HG02678 (cell line): Measurements from ENCODE around the gene APOC3.

Experiments
- ATAC-seq: cut with Tn5 transposase; IDR thresholded peaks from one replicate; pipeline ENCODE4 v1.9.1; 2021; ENCODE audit warnings: mild to moderate bottlenecking, moderate library complexity; ENCODE audit not compliant: unreplicated experiment

APOC3 gene

DNA sequence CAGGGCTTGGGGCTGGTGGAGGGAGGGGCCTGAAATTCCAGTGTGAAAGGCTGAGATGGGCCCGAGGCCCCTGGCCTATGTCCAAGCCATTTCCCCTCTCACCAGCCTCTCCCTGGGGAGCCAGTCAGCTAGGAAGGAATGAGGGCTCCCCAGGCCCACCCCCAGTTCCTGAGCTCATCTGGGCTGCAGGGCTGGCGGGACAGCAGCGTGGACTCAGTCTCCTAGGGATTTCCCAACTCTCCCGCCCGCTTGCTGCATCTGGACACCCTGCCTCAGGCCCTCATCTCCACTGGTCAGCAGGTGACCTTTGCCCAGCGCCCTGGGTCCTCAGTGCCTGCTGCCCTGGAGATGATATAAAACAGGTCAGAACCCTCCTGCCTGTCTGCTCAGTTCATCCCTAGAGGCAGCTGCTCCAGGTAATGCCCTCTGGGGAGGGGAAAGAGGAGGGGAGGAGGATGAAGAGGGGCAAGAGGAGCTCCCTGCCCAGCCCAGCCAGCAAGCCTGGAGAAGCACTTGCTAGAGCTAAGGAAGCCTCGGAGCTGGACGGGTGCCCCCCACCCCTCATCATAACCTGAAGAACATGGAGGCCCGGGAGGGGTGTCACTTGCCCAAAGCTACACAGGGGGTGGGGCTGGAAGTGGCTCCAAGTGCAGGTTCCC lies at the start of gene APOC3:
TSS of gene APOC3 (plus strand) at position 383 of the 659 bp plus-strand sequence. CDS start 676 bp downstream, outside the sequence.
- ATAC-seq, result no peak

DNA sequence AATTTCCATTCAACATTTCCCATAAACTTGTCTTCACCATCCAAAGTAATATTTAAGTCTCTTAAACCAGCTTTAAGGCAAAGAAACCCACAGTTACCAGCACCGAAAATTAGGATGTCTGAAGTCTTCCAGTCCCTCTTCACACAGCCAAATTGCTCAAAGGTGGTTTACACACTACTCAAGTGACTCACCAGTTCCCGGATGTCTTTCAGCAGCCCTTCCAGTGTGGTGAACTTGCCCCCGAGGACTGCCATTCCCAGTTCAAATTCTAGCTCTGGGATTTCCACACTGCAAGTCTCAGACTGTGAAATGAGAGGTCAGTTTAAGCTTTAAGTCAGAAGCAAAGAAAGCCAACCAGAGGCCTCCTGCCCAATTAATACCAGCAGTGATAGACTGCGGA lies 47.0 kb upstream of the APOC3 start:
- no peak for ATAC-seq

- no peak for ATAC-seq
These were observed 43.4 kb upstream of the APOC3 start for GRCh38 chr11:116786326-116786725.

DNA sequence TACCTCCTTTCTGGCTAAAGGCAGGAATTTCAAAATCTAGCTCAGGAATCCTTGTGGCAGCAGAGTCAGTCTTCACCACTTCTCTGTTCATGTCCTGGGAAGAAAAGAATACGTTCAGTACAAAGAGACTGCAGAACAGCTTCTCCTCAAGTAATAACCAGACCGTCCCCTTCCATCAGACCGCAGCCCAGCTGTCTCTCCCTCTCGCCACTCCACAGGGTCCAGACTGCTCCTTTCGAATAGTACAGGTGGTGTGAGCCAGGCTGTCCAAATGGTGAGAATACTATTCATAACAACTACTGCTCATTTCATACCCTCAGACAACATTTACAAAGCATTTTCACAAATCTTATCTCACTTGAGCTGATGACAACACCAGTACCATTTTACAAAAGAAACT lies 42.7 kb upstream of the APOC3 start:
- no peak for ATAC-seq

DNA sequence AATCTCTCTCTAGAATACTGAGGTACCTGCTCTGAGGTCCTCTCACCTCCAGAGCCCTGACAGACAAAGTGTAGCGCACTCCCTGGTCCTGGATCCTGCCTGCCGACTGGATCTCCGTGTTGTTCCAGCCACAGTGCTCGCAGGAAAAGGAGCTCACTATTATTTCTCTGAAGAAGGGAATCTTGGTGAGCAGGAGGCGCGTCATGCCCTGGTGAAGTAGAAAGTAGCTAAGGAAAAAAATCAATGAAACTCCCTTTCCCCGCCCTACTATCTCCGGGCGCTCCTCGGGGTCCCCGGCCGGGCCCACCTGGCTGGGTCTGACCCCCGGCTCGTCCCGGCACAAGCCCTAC lies 42.3 kb upstream of the APOC3 start:
- peak; percentile 29 for ATAC-seq

DNA sequence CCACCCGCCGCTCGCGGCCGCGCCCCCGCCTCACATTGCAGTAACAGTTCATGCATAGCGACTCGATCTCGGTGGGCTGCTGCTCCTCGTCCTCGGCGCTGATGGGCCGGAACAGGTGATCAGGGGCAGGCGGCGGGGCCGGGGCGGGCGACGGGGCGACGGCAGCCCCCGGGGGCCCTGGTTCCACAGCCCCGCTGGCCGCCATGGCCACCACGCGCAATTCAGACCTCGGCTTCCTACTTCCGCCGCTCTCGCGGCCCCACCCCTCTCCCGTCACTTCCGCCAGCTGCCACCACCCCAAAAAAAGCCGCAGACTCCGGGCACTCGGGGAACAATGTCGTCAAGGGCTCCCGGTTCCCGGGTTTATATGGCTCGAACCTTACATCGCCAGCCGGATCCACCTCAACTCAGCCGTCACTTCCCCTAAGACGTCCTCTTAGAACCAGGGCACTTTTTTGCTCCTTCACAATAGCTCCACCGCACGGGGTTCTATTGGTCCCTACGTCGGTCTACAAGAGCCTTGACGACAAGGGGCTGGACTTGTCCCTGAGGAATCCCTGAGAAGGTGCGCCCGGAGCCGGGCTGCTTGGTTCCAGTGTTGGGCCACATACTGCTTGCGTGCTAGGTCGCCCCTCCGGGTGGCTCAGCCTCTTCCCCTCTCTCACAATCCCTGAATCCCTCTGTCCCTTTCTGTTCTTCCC lies 41.8 kb upstream of the APOC3 start, which contains the start of gene ZPR1:
TSS of gene ZPR1 (minus strand) at position 238 of the 701 bp plus-strand sequence. CDS start at position 205, 33 bp downstream.
- ATAC-seq, result peak; percentile 91

- ATAC-seq, result no peak
These were observed 41.2 kb upstream of the APOC3 start for GRCh38 chr11:116788534-116788933.

- ATAC-seq, result no peak
These were observed 40.7 kb upstream of the APOC3 start for GRCh38 chr11:116788975-116789374.

GRCh38 chr11:116790167-116791001 lies 39.3 kb upstream of the APOC3 start:
- no peak for ATAC-seq

DNA sequence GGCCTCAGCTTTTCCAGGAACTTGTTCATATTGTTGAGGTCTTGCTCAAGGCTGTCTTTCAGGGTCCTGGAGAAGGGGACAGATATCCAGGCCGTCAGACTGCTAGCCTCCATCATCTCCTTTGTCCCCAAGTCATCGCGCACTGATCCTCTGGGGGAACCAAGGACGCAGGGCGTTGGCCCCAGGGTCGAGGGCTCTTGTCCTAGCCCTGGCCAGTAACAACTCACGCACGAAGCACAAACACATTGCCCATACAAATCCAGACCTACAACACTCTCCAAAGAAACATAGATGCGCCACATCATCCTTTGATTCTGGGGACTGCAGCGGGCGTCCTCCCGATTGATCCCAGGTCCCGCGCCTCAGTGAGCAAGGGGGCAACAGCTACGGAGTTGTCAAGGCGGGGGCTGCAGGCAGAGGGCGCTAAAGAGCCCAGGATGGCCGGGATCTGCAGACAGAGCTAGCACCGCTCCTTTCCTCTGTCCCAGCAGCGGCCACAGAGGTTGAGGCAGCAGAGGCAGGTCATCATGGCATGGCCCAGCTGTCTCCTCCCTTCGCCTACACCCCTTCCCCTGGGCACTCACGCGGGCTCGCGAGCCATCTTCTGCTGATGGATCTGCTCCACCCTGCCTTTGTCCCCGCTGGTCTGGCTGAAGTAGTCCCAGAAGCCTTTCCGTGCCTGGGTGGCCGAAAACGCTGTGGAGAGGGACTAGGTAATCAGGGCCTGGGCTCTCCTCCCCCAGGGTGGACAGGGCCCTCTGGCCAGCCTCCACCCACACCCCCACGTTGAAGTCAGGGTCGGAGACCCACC lies 38.5 kb upstream of the APOC3 start:
- no peak for ATAC-seq

GRCh38 chr11:116791813-116792143 lies 37.9 kb upstream of the APOC3 start, which contains the start of gene APOA5:
Gene APOA5 (minus strand): TSS chr11:116791879. CDS start chr11:116791860, 19 bp downstream.
- ATAC-seq, result no peak

DNA sequence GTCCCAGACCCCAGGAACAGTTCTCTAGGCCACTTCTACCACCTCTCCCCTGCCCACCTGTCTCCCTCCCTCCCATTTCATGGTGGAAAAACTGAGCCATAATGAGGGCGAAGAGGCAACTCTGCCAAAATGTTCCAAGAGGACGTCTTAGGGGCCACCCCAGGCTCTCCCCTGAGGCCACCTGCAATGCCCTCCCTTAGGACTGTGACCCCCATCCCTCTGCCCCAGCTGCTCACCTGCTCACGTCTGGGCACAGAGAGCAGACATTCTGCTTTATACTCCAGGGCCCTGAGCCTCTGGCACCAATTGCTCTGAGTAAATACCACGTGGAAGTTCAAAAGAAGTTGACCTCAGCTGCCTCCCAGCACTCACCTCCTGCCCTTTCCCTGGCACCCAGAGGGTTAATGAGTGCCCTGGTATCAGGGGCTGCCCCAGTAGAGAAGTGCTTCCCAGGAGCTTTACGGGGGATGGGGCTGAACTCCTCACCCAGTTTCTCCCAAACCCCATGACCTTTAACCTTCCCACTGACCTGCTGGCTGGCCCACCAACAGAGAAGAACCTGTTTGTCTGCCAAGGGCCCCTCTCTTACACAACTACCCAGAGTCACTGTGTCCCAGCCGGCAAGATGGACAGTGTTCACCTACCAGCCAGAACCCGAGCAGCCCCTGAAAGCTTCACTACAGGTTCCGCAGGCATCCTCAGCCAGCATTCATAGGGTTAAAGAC lies 37.4 kb upstream of the APOC3 start:
- no peak for ATAC-seq

DNA sequence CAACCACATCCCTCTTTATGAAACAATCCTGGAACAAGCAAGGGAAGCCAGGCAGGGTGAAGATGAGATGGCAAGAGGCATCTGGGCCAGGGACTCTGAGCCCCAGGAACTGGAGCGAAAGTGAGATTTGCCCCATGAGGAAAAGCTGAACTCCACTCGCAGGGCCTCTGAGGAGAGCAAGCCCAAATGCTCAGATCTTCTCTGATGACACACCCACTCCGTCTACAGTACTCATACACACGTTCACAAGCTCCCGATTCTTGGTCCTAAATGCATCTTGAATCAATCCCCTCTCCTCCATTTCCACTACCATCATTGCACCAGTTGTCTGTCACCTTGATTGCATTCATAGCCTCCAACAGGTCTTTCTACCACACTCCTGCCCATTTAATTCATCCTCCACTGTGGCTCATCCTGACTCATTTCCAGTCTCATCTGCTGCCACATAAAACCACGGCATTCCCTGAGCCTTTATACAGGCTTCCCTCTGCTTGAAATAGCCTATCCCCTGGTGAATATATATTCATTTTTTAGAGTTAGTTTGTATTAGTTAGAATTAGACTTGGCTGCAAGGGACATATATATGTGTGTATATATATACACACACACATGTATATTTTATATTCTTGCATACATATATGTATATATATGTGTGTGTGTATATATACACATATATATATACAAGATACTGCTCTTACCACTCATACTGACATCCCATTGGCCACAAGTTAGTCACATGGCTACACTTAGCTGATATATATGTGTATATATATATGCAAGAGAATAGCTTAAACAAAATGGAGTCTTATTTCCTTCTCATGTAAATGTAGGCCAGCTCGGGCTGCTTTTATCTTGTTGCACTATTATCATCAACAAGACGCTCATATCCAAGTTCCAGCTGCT lies 36.6 kb upstream of the APOC3 start:
- ATAC-seq, result no peak

DNA sequence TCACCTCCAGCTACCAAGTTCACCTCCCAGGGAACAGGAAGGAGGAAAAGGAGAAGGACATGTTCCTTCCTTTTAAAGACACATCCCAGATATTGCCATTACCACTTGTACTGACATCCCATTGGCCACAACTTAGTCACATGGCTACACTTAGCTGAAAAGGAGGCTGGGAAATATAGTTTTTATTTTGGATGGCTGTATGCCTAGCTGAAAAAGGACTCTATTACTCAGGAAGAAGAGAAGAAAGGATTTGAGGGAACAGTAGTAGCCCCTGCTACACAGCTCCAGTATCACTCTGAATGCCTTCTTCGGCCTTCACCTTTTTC lies 36.0 kb upstream of the APOC3 start:
- no peak for ATAC-seq

DNA sequence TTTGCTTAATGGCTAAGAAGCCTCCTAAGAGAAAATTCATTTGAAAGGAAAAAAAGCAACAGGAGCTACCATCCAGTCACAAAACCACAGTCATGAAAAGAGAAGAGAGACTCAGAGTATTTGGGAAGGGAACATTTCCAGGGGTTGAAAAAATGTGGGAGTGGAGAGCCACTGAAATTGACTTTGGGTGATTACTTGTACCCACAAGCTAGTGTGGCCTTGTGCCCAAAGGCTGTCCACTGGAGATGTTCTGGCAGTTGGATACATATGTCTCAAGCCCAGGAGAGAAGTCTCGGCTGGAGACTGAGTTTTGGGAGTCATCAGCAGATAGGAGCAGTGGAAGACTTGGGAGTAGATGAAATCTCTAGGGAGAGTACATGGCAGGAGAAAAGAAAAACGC lies 34.9 kb upstream of the APOC3 start:
- ATAC-seq, result no peak

DNA sequence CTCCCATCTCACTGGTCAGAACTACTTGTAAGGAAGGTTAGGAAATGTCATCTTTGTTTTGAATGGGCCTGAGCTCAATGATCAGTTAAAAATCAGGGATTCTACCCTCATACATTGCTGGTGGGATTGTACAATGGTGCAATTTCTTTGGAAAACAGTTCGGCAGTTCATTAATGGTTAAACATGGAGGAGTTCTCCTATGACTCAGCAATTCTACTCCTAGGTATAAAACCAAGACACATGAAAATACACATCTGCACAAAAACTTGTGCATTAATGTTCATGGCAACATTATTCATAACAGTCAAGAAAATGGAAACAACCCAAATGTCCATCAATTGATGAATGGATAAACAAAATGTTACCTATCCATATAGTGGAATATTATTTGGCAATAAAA lies 33.2 kb upstream of the APOC3 start:
- no peak for ATAC-seq

GRCh38 chr11:116797816-116798215 lies 31.9 kb upstream of the APOC3 start:
- no peak for ATAC-seq

DNA sequence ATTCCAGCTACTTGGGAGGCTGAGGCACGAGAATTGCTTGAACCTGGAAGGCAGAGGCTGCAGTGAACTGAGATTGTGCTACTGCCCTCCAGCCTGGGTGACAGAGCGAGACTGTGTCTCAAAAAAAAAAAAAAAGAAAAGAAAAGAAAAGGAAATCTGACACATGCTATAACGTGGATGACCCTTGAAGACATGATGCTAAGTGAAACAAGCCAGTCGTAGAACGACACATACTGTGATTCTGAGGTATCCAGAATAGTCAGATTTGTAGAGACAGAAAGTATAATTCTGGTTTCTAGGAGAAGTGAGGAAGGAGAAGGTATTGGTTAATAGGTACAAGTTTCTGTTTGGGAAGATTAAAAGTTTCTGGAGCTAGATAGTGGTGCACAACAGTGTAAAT lies 31.3 kb upstream of the APOC3 start:
- ATAC-seq, result no peak

- ATAC-seq, result no peak
These were observed 29.1 kb upstream of the APOC3 start for GRCh38 chr11:116800610-116801009.
